ENCODE measurements around the gene RAD51B. TPM values are rescaled to one million over a fixed set of nuclear protein-coding genes. Genes with fewer than 3 reads are reported as not detected.

The RAD51B gene
- total RNA-seq, 1 experiment from 2014 or later, result 16.7 TPM

- H3K36me3 Mint-ChIP-seq (ENCODE audit: insufficient read depth in 1 of 3, low read depth in 3 of 3), result peaks cover 0 to 4% (median 0%) of the 10 kb centered on the region in 3 experiments; a peak in 2 of 7 replicates
- TF ChIP-seq, protein P1, sequence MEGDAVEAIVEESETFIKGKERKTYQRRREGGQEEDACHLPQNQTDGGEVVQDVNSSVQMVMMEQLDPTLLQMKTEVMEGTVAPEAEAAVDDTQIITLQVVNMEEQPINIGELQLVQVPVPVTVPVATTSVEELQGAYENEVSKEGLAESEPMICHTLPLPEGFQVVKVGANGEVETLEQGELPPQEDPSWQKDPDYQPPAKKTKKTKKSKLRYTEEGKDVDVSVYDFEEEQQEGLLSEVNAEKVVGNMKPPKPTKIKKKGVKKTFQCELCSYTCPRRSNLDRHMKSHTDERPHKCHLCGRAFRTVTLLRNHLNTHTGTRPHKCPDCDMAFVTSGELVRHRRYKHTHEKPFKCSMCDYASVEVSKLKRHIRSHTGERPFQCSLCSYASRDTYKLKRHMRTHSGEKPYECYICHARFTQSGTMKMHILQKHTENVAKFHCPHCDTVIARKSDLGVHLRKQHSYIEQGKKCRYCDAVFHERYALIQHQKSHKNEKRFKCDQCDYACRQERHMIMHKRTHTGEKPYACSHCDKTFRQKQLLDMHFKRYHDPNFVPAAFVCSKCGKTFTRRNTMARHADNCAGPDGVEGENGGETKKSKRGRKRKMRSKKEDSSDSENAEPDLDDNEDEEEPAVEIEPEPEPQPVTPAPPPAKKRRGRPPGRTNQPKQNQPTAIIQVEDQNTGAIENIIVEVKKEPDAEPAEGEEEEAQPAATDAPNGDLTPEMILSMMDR (conservative IDR thresholded peaks at IDR 0.05), result no peak
- H3K4me3 Mint-ChIP-seq, result no peak overlapping the region
- Histone ChIP-seq H3K4me2 (ENCODE audit: insufficient read depth, insufficient read length, low read length) (no peak overlapping the region), H2BK15ac (ENCODE audit: low read depth, low read length) (no peak overlapping the region), H2BK12ac (ENCODE audit: insufficient read length, low read depth, low read length) (no peak overlapping the region), H3K23ac (ENCODE audit: insufficient read length, low read depth, low read length) (no peak overlapping the region), H3K14ac (ENCODE audit: insufficient read depth, low read length) (no peak overlapping the region), H4K20me1 (ENCODE audit: control insufficient read depth, insufficient read depth, insufficient read length) (no peaks in the 10 kb centered on the region), H3K9me3 (ENCODE audit: control insufficient read depth, low read depth, low read length) (no peaks in the 10 kb centered on the region), H2AK5ac (ENCODE audit: insufficient read length, low read length) (no peak overlapping the region), H2AFZ (ENCODE audit: low read length) (no peak overlapping the region), H3K56ac (ENCODE audit: insufficient read length, low read depth, low read length) (no peak overlapping the region), H3K18ac (ENCODE audit: insufficient read length, low read depth, low read length) (no peak overlapping the region), H3K79me1 (ENCODE audit: insufficient read depth, low read depth, low read length, poor library complexity, severe bottlenecking) (no peaks in the 10 kb centered on the region), H3K27ac (ENCODE audit: insufficient read length, low read depth, low read length) (no peak overlapping the region), H3T11ph (ENCODE audit: low read length) (no peak overlapping the region), H4K5ac (ENCODE audit: insufficient read length, low read depth, low read length) (no peak overlapping the region), H2BK20ac (ENCODE audit: low read depth, low read length, poor library complexity, severe bottlenecking) (no peak overlapping the region), H3K79me2 (ENCODE audit: insufficient read depth, low read length) (no peaks in the 10 kb centered on the region), H2BK5ac (ENCODE audit: insufficient read length, low read length) (no peak overlapping the region), H3K9ac (ENCODE audit: extremely low read depth, insufficient read length, low read length) (no peak overlapping the region), H4K91ac (ENCODE audit: insufficient read length, low read depth, low read length) (no peak overlapping the region), H3K27me3 (ENCODE audit: insufficient read depth, low read length) (no peaks in the 10 kb centered on the region), H4K8ac (replicated peaks; ENCODE audit: insufficient read length, low read depth, low read length) (no peak overlapping the region), H2BK120ac (ENCODE audit: low read depth, low read length, poor library complexity, severe bottlenecking) (no peak overlapping the region), H3K23me2 (ENCODE audit: insufficient read length, low read depth, low read length, poor library complexity, severe bottlenecking) (no peaks in the 10 kb centered on the region), H3K4me1 (ENCODE audit: insufficient read depth, low read length) (no peaks in the 10 kb centered on the region; the same call in 1 of the 2 replicates), H3K4ac (ENCODE audit: low read depth, low read length) (no peak overlapping the region)
- H3K27me3 Mint-ChIP-seq (ENCODE audit: low read depth), result no peaks in the 10 kb centered on the region; the same call in none of the 2 replicates
- no CpG with 5 or more reads among the region's 4 CpGs for WGBS (ENCODE audit: extremely low coverage, insufficient read length, low lambda C conversion rate)
- H3K27ac Mint-ChIP-seq, result 0 out of 7 replicates have a peak overlapping the region, but pooled peaks of 2 of the 3 experiments have one; percentile 9 to 71
- peaks cover 3 to 7% of the 10 kb centered on the region in 2 experiments; a peak in 1 of 5 replicates for H3K9me3 Mint-ChIP-seq
- no peak for DNase-seq
- H3K4me1 Mint-ChIP-seq, result peaks cover 15 to 25% of the 10 kb centered on the region in 2 experiments
Measured at GRCh38 chr14:68569970-68570409, 750.4 kb downstream of the RAD51B start.
